B cell (primary cell): ENCODE measurements around the gene STK16. TPM values are rescaled to one million over a fixed set of nuclear protein-coding genes. Genes with fewer than 3 reads are reported as not detected.

Experiments
- ATAC-seq: fragments of 200-7000 bp; cut with Tn5 transposase; one replicate; pipeline ENCODE4 v1.10.0; 2021; ENCODE audit warnings: low read depth, mild to moderate bottlenecking, moderate number of reproducible peaks, moderate library complexity
- CTCF ChIA-PET: fragments of 350-600 bp; sonication (Branson Sonifier 250); formaldehyde crosslinking; loops from one replicate; lab custom pipeline; 2021; ENCODE audit warnings: antibody characterized with exemption, inconsistent platforms; lab: Charles Lee
- POLR2A ChIA-PET: fragments of 350-600 bp; sonication (Branson Sonifier 250); formaldehyde crosslinking; loops from one replicate; lab custom pipeline; 2021; ENCODE audit warnings: antibody characterized with exemption; lab: Charles Lee
- DNase-seq: peaks from one replicate; pipeline ENCODE4 v3.0.0; 2013
- H2AFZ ChIP-seq: 2 replicates; pipeline ENCODE4 v1.6.1; 2012; ENCODE audit warnings: mild to moderate bottlenecking, low read depth, low read length; ENCODE audit not compliant: insufficient read depth, poor library complexity, severe bottlenecking
- H3K27ac ChIP-seq, 2 donors: 1 replicate in 1 of 2; 2 replicates in 1 of 2; pipeline ENCODE4 v1.5.1; 2012 to 2013; ENCODE audit warnings: low read length in 2 of 2, mild to moderate bottlenecking in 2 of 2, moderate library complexity in 1 of 2
- H3K27me3 ChIP-seq, 4 experiments: fragments of 200-600 bp in 1 of 4; sonication (generic) in 1 of 4; replicated peaks in 1 of 4; 1 replicate in 2 of 4; 2 replicates in 2 of 4; pipeline versions ENCODE4 v1.6.1 to v1.7.0; 2013 to 2016; ENCODE audit warnings: low read length in 3 of 4, mild to moderate bottlenecking in 2 of 4, mixed read lengths in 1 of 4, moderate library complexity in 1 of 4; ENCODE audit not compliant: insufficient read depth in 4 of 4, control insufficient read depth in 3 of 4; ENCODE audit errors: control extremely low read depth in 1 of 4
- H3K36me3 ChIP-seq, 2 experiments: replicated peaks in 1 of 2; 1 replicate in 1 of 2; 2 replicates in 1 of 2; pipeline versions ENCODE4 v1.6.1 to v1.7.1; 2013; ENCODE audit warnings: low read length in 1 of 2; ENCODE audit not compliant: insufficient read depth in 2 of 2, control insufficient read depth in 1 of 2; ENCODE audit errors: control extremely low read depth in 1 of 2, extremely low read depth in 1 of 2
- H3K4me1 ChIP-seq, 2 donors: fragments of 200-600 bp in 1 of 2; sonication (generic) in 1 of 2; 1 replicate in 1 of 2; 2 replicates in 1 of 2; pipeline versions ENCODE4 v1.5.1 to v1.6.1; 2013 to 2017; ENCODE audit warnings: low read length in 2 of 2; ENCODE audit not compliant: control insufficient read depth in 2 of 2, insufficient read depth in 2 of 2
- H3K4me2 ChIP-seq: replicated peaks from 2 replicates; pipeline ENCODE3; 2012; ENCODE audit warnings: mild to moderate bottlenecking, low read depth, low read length; ENCODE audit not compliant: poor library complexity, severe bottlenecking
- H3K4me3 ChIP-seq, 5 experiments: fragments of 200-600 bp in 1 of 5; sonication (generic) in 1 of 5; 1 replicate in 3 of 5; 2 replicates in 2 of 5; pipeline versions ENCODE4 v1.5.1 to v1.7.0; 2011 to 2016; ENCODE audit warnings: low read length in 4 of 5, mild to moderate bottlenecking in 4 of 5, low read depth in 2 of 5, control low read depth in 1 of 5, moderate library complexity in 1 of 5; ENCODE audit not compliant: insufficient read depth in 1 of 5; ENCODE audit errors: control extremely low read depth in 1 of 5, extremely low read depth in 1 of 5
- H3K79me2 ChIP-seq: fragments of 200-600 bp; sonication (generic); one replicate; pipeline ENCODE4 v1.6.0; 2016; ENCODE audit warnings: low read length; ENCODE audit not compliant: control insufficient read depth, insufficient read depth
- H3K9ac ChIP-seq: fragments of 200-600 bp; sonication (generic); 2 replicates; pipeline ENCODE4 v1.6.1; 2017; ENCODE audit warnings: mild to moderate bottlenecking, low read length, moderate library complexity
- H3K9me3 ChIP-seq, 3 donors: one replicate each; pipeline versions ENCODE4 v1.6.1 to v1.7.1; 2013; ENCODE audit warnings: low read length in 2 of 3; ENCODE audit not compliant: control insufficient read depth in 2 of 3, insufficient read depth in 1 of 3; ENCODE audit errors: control extremely low read depth in 1 of 3
- H4K20me1 ChIP-seq: 2 replicates; pipeline ENCODE4 v1.6.0; 2012; ENCODE audit warnings: mild to moderate bottlenecking, low read length; ENCODE audit not compliant: insufficient read depth, control insufficient read depth, poor library complexity, severe bottlenecking
- H3K27ac Mint-ChIP-seq: one replicate; pipeline ENCODE4 v1.8.0; 2021; ENCODE audit warnings: mixed read lengths
- H3K27me3 Mint-ChIP-seq: one replicate; pipeline ENCODE4 v1.8.0; 2021; ENCODE audit warnings: mixed read lengths
- H3K4me1 Mint-ChIP-seq: one replicate; pipeline ENCODE4 v1.8.0; 2021; ENCODE audit warnings: mixed read lengths
- H3K4me3 Mint-ChIP-seq: one replicate; pipeline ENCODE4 v1.8.0; 2021; ENCODE audit warnings: mixed read lengths
- H3K9me3 Mint-ChIP-seq: one replicate; pipeline ENCODE4 v1.8.0; 2022; ENCODE audit warnings: mixed read lengths; ENCODE audit not compliant: insufficient read depth
- CTCF ChIP-seq: fragments of 200-600 bp; IDR thresholded peaks from one replicate; pipeline ENCODE4 v1.8.0; 2022; ENCODE audit warnings: antibody characterized with exemption, mild to moderate bottlenecking
- EZH2 ChIP-seq: IDR thresholded peaks from 2 replicates; pipeline ENCODE4 v1.6.1; 2012; ENCODE audit warnings: borderline replicate concordance, low read depth, mild to moderate bottlenecking, moderate library complexity, low read length; ENCODE audit not compliant: insufficient read depth, poor library complexity, severe bottlenecking
- WGBS: methylation state at CpG from one replicate; pipeline ENCODE4 v1.1.5; 2013; ENCODE audit warnings: missing lambda C conversion rate; ENCODE audit not compliant: insufficient coverage; 5-methylcytosine and 5-hydroxymethylcytosine counted together
- intact Hi-C: fragments of 100-400 bp; cut with micrococcal nuclease; formaldehyde crosslinking; loops from one replicate; pipeline ENCODE4 v1.10.0; 2022
- polyA plus RNA-seq: library from polyadenylated mRNA; depleted of rRNA; stranded (reverse); fragments of >200 nt; gene quantifications from 2 replicates; pipeline ENCODE4 v1.2.3, GENCODE V29; 2012
- total RNA-seq, 2 donors: library from RNA; stranded (reverse); fragments of 120-200 nt in 1 of 2; gene quantifications; 1 replicate in 1 of 2; 2 replicates in 1 of 2; pipeline versions ENCODE4 v1.2.3 to v1.2.4, GENCODE V29; 2013 to 2022

The STK16 gene
- total and polyA plus RNA-seq, 2 donors (not counting 1 experiment from before 2014, with no cell fraction given) = 29.0 to 60.1 TPM

DNA sequence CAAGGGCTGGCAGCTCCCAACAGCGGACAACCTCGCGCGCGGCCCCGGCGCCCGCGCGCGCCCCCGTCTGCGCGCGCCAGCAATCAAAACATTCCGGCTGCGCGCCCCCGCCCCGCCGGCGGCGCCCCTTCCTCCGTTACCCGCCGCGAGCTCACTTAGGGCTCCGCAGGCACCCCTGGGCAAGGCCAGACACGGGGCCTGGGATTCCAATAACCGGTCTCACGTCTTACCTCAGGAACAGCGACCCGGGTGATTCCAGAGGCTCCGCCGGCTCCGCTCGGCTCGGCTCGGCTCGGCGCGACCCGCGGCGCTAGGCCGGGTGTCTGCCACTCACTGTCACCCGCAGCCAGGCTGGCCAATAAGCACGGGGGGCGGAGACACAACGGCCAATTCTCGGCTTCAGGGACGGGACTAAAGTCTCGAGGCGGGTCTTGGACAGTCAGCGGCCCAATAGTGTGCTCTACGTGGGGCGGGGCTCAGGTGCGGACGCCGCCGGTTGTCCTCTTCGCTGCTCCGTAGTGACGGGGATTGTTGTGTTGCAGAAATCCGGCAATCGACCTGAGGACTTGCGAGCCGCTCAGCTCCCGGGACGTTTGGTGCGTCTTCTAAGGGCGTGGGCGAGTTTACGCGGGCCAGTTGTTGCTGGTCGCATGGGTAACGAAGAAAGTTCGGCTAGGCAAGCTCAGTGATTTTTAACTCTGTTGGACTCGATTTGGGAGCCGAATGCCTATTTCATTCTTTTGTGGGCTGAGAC, 15.8 kb upstream of the STK16 start, which contains the start of the genes ANKZF1 and ATG9A:
TSS of gene ANKZF1 (plus strand) at position 502 of the 754 bp plus-strand sequence. CDS start 452 bp downstream, outside the sequence.
TSS of gene ATG9A (minus strand) at position 332 of the 754 bp plus-strand sequence. CDS start 1,612 bp downstream, outside the sequence.
- Histone ChIP-seq H3K79me2 (peaks cover 76% of the 10 kb centered on the region), H3K27me3 (no peaks in the 10 kb centered on the region), H3K4me1 (peaks cover 17 to 23% of the 10 kb centered on the region in 2 donors), H3K36me3 (peaks cover 7 to 45% of the 10 kb centered on the region in 2 experiments), H3K4me2 (peak within 1 kb of the TSS; percentile 93), H3K4me3 (peak within 1 kb of the TSS; percentile 86 to 98 (median 92)), H4K20me1 (peaks cover 67% of the 10 kb centered on the region), H3K9ac (peak within 1 kb of the TSS; percentile 82), H3K27ac (peak within 1 kb of the TSS; percentile 74 to 87), H3K9me3 (no peaks in the 10 kb centered on the region), H2AFZ (peak within 1 kb of the TSS; percentile 78)
- DNase-seq (peak; percentile 98), ATAC-seq (peak; percentile 97)
- no peak for TF ChIP-seq CTCF
- TF ChIP-seq EZH2 = no peak
- WGBS = under 1% methylated on average over 80 of the region's 80 CpGs
- intact Hi-C loops = loop anchor here (1.0 to 5.0 kb wide), 11 partner anchors 10 to 368 kb away; partner anchors contain the start of genes CNPPD1, DNAJB2, GLB1L and NHEJ1
- Mint-ChIP-seq H3K27me3 (no peaks in the 10 kb centered on the region), H3K4me1 (peaks cover 38% of the 10 kb centered on the region), H3K9me3 (no peaks in the 10 kb centered on the region), H3K27ac (peak within 1 kb of the TSS; percentile 98), H3K4me3 (peak within 1 kb of the TSS; percentile 99)
- ChIA-PET CTCF (interaction anchor here (1.2 to 4.9 kb wide), 13 partner anchors 13 to 70 kb away, joined by 3 to 30 read pairs (median 5); partner anchors contain the start of genes CNPPD1, DNAJB2, GLB1L and STK16), POLR2A (interaction anchor here (0.6 to 3.2 kb wide), 16 partner anchors 10 to 65 kb away, joined by 3 to 56 read pairs (median 10); partner anchors contain the start of genes ABCB6, CNPPD1, DNAJB2 and GLB1L)
